HCT116 (cell line): Measurements from ENCODE around the gene GP2. TPM values are rescaled to one million over a fixed set of nuclear protein-coding genes. Genes with fewer than 3 reads are reported as not detected.

Source experiments
- ATAC-seq: fragments of 200-7000 bp; cut with Tn5 transposase; 2 replicates; pipeline ENCODE4 v1.9.1; 2020; ENCODE audit warnings: mild to moderate bottlenecking, moderate library complexity
- BruUV-seq: library from RNA; stranded (reverse); fragments of 400-500 nt; replicated peaks from 2 replicates; lab custom pipeline; 2021; lab: Mats Ljungman, UMichigan
- CTCF ChIA-PET: fragments of 300-600 bp; sonication (Branson Sonifier 250); formaldehyde crosslinking; loops from one replicate; lab custom pipeline; 2021; ENCODE audit warnings: antibody characterized with exemption; lab: Charles Lee
- POLR2A ChIA-PET: fragments of 300-600, 350-600 bp; sonication (Branson Sonifier 250); formaldehyde crosslinking; loops from one replicate; lab custom pipeline; 2021; ENCODE audit warnings: antibody characterized with exemption; lab: Charles Lee
- RAD21 ChIA-PET, 2 experiments: fragments of 300-600 bp; sonication (Branson Sonifier 250); formaldehyde crosslinking; loops; one replicate each; lab custom pipeline; 2023; ENCODE audit warnings: low total read pairs in 2 of 2; ENCODE audit not compliant: uncharacterized antibody in 2 of 2, unreplicated experiment in 2 of 2, low non-redundant PET in 1 of 2; lab: Charles Lee
- DNase-seq: peaks from one replicate; pipeline ENCODE4 v3.0.0-alpha.2; 2010; ENCODE audit warnings: low read depth, low spot score
- H2AFZ ChIP-seq: fragments of 200-600 bp; shearing (Covaris generic), sonication (generic); 2 replicates; pipeline ENCODE4 v1.6.1; 2017; ENCODE audit warnings: low read depth, mixed run types, mixed read lengths, antibody characterized with exemption, low read length; ENCODE audit not compliant: poor library complexity, severe bottlenecking
- H3K27ac ChIP-seq: 2 replicates; pipeline ENCODE4 v1.5.1; 2012; ENCODE audit warnings: low read depth, low read length
- H3K27me3 ChIP-seq: fragments of 200-600 bp; sonication (generic); 2 replicates; pipeline ENCODE4 v1.6.1; 2016; ENCODE audit warnings: mixed run types, low read length, mixed read lengths; ENCODE audit not compliant: insufficient read depth
- H3K36me3 ChIP-seq, 2 experiments: fragments of 200-500 bp in 1 of 2; fragments of 200-600 bp in 1 of 2; sonication (Bioruptor generic) in 1 of 2; sonication (generic) in 1 of 2; 2 replicates each; pipeline versions ENCODE4 v1.5.1 to v1.6.1; 2014 to 2016; ENCODE audit warnings: low read length in 2 of 2, inconsistent platforms in 1 of 2, mixed read lengths in 1 of 2, mixed run types in 1 of 2; ENCODE audit not compliant: insufficient read depth in 2 of 2, control insufficient read depth in 1 of 2
- H3K4me1 ChIP-seq, 2 experiments: fragments of 200-600 bp in 1 of 2; sonication (generic) in 1 of 2; 2 replicates each; pipeline versions ENCODE4 v1.5.1 to v1.6.1; 2012 to 2017; ENCODE audit warnings: low read length in 2 of 2, inconsistent platforms in 1 of 2, mild to moderate bottlenecking in 1 of 2, mixed read lengths in 1 of 2, mixed run types in 1 of 2, moderate library complexity in 1 of 2; ENCODE audit not compliant: insufficient read depth in 2 of 2, control insufficient read depth in 1 of 2
- H3K4me2 ChIP-seq: fragments of 200-600 bp; sonication (generic); 2 replicates; pipeline ENCODE4 v1.6.1; 2017; ENCODE audit warnings: mixed run types, low read length, mixed read lengths
- H3K4me3 ChIP-seq, 2 experiments: fragments of 200-600 bp in 1 of 2; sonication (generic) in 1 of 2; replicated peaks in 1 of 2; 2 replicates each; pipeline ENCODE4 v1.5.1; 2011 to 2016; ENCODE audit warnings: low read length in 2 of 2, control low read depth in 1 of 2, low read depth in 1 of 2, mild to moderate bottlenecking in 1 of 2, mixed read lengths in 1 of 2, mixed run types in 1 of 2
- H3K79me2 ChIP-seq: fragments of 200-600 bp; sonication (generic); 2 replicates; pipeline ENCODE4 v1.6.1; 2017; ENCODE audit warnings: mild to moderate bottlenecking, mixed run types, low read length, moderate library complexity, mixed read lengths; ENCODE audit not compliant: insufficient read depth
- H3K9ac ChIP-seq: fragments of 200-600 bp; sonication (generic); 2 replicates; pipeline ENCODE4 v1.6.1; 2016; ENCODE audit warnings: low read length, mixed read lengths
- H3K9me2 ChIP-seq: fragments of 200-600 bp; sonication (generic), shearing (Covaris generic); 2 replicates; pipeline ENCODE4 v1.6.1; 2017; ENCODE audit warnings: mixed run types, mild to moderate bottlenecking, moderate library complexity; ENCODE audit not compliant: insufficient read depth
- H3K9me3 ChIP-seq, 2 experiments: fragments of 200-500 bp in 1 of 2; fragments of 200-600 bp in 1 of 2; sonication (Bioruptor generic) in 1 of 2; sonication (generic) in 1 of 2; 2 replicates each; pipeline ENCODE4 v1.6.1; 2014 to 2017; ENCODE audit warnings: low read length in 2 of 2, mixed read lengths in 2 of 2, inconsistent platforms in 1 of 2, low read depth in 1 of 2, mild to moderate bottlenecking in 1 of 2, mixed run types in 1 of 2, moderate library complexity in 1 of 2; ENCODE audit not compliant: control insufficient read depth in 1 of 2, insufficient read depth in 1 of 2
- H4K20me1 ChIP-seq: fragments of 200-600 bp; sonication (generic), shearing (Covaris generic); 2 replicates; pipeline ENCODE4 v1.6.1; 2017; ENCODE audit warnings: mixed run types, mild to moderate bottlenecking, moderate library complexity; ENCODE audit not compliant: insufficient read depth
- CEBPB ChIP-seq: IDR thresholded peaks from 2 replicates; pipeline ENCODE4 v1.6.1; 2012; ENCODE audit warnings: low read depth
- CTCF ChIP-seq, 3 experiments: fragments of 200-600 bp in 1 of 3; sonication (generic) in 1 of 3; IDR thresholded peaks in 2 of 3; conservative IDR thresholded peaks in 1 of 3; 2 replicates each; pipeline ENCODE4 v1.5.1; 2012 to 2017; ENCODE audit warnings: low read depth in 2 of 3, low read length in 2 of 3, antibody characterized with exemption in 1 of 3, borderline replicate concordance in 1 of 3, control low read depth in 1 of 3, mild to moderate bottlenecking in 1 of 3, mixed read lengths in 1 of 3, mixed run types in 1 of 3, moderate library complexity in 1 of 3; ENCODE audit not compliant: insufficient read depth in 1 of 3
- EGR1 ChIP-seq: IDR thresholded peaks from 2 replicates; pipeline ENCODE4 v1.6.1; 2012; ENCODE audit warnings: low read depth
- ELF1 ChIP-seq: IDR thresholded peaks from 2 replicates; pipeline ENCODE4 v1.6.1; 2012; ENCODE audit warnings: low read depth, borderline replicate concordance
- JUND ChIP-seq: IDR thresholded peaks from 2 replicates; pipeline ENCODE4 v1.6.1; 2012
- POLR2A ChIP-seq: IDR thresholded peaks from 2 replicates; pipeline ENCODE4 v1.7.0; 2011; ENCODE audit warnings: borderline replicate concordance; ENCODE audit not compliant: insufficient read depth, insufficient read length; ENCODE audit errors: extremely low read depth
- POLR2AphosphoS5 ChIP-seq: IDR thresholded peaks from 2 replicates; pipeline ENCODE4 v1.6.1; 2011; ENCODE audit warnings: mild to moderate bottlenecking, low read depth, low read length, moderate library complexity
- RAD21 ChIP-seq: IDR thresholded peaks from 2 replicates; pipeline ENCODE4 v1.6.1; 2012; ENCODE audit warnings: low read depth, mild to moderate bottlenecking
- REST ChIP-seq: IDR thresholded peaks from 2 replicates; pipeline ENCODE4 v1.6.1; 2012; ENCODE audit warnings: low read depth
- SRF ChIP-seq: IDR thresholded peaks from 2 replicates; pipeline ENCODE4 v1.6.1; 2012; ENCODE audit warnings: low read depth
- TCF7L2 ChIP-seq: IDR thresholded peaks from 2 replicates; pipeline ENCODE4 v1.7.0; 2011; ENCODE audit warnings: borderline replicate concordance, inconsistent platforms; ENCODE audit not compliant: insufficient read depth, insufficient read length; ENCODE audit errors: extremely low read depth
- ZBTB33 ChIP-seq: IDR thresholded peaks from 2 replicates; pipeline ENCODE4 v1.6.1; 2011; ENCODE audit warnings: mild to moderate bottlenecking, low read length, moderate library complexity; ENCODE audit not compliant: insufficient replicate concordance; ENCODE audit errors: extremely low read depth
- ZFX ChIP-seq: fragments of 450-650 bp; IDR thresholded peaks from 2 replicates; pipeline ENCODE4 v1.6.1; 2017
- intact Hi-C: fragments of 100-400 bp; cut with micrococcal nuclease; formaldehyde crosslinking; loops from 2 replicates; pipeline ENCODE4 v1.10.0; 2022
- total RNA-seq: library from RNA; stranded (reverse); gene quantifications from one replicate; pipeline ENCODE4 v1.2.1, GENCODE V29; 2021; ENCODE audit not compliant: unreplicated experiment

The GP2 gene
- total RNA-seq, 1 experiment from 2014 or later = 8.7 TPM

GRCh38 chr16:20372701-20373100 is 45.4 kb upstream of the GP2 start:
- Histone ChIP-seq H4K20me1 (no peaks in the 10 kb centered on the region), H3K4me2 (no peak overlapping the region), H3K79me2 (no peaks in the 10 kb centered on the region), H3K36me3 (no peaks in the 10 kb centered on the region), H3K9me3 (no peaks in the 10 kb centered on the region), H3K4me3 (no peak overlapping the region), H3K9me2 (no peaks in the 10 kb centered on the region), H2AFZ (no peak overlapping the region), H3K9ac (no peak overlapping the region), H3K4me1 (no peaks in the 10 kb centered on the region), H3K27me3 (peaks cover 47% of the 10 kb centered on the region), H3K27ac (no peak overlapping the region)
- intact Hi-C loops = no loop called here
- RAD21 ChIA-PET = no interaction called here
- POLR2A ChIA-PET = no interaction called here
- CTCF ChIA-PET = interaction anchor here (0.7 to 1.4 kb wide), 3 partner anchors 11 to 466 kb away, joined by 3 to 4 read pairs (median 3); no protein-coding TSS in a partner anchor
- BruUV-seq = no TSS peak
- ATAC-seq (no peak), DNase-seq (no peak)
- TF ChIP-seq ZFX = no peak
- TF ChIP-seq CTCF (IDR thresholded peaks at IDR 0.05 in 2 of 3, conservative IDR thresholded peaks at IDR 0.05 in 1 of 3; ENCODE audit: borderline replicate concordance in 1 of 3, insufficient read depth in 1 of 3, low read depth in 2 of 3, low read length in 2 of 3) = no peak
- TF ChIP-seq TCF7L2 = no peak
- TF ChIP-seq EGR1 = no peak
- TF ChIP-seq JUND = no peak
- no peak for TF ChIP-seq SRF
- TF ChIP-seq POLR2A = no peak
- TF ChIP-seq POLR2AphosphoS5 = no peak
- no peak for TF ChIP-seq CEBPB

- Histone ChIP-seq H3K4me3 (no peak overlapping the region), H3K9me2 (no peaks in the 10 kb centered on the region), H3K9me3 (no peaks in the 10 kb centered on the region), H4K20me1 (no peaks in the 10 kb centered on the region), H3K4me1 (no peaks in the 10 kb centered on the region), H2AFZ (no peak overlapping the region), H3K27ac (no peak overlapping the region), H3K27me3 (peaks cover 31% of the 10 kb centered on the region; the same call in 1 of the 2 replicates), H3K9ac (no peak overlapping the region), H3K4me2 (no peak overlapping the region), H3K79me2 (no peaks in the 10 kb centered on the region), H3K36me3 (no peaks in the 10 kb centered on the region)
- POLR2A ChIA-PET = no interaction called here
- CTCF ChIA-PET = no interaction called here
- no TSS peak for BruUV-seq
- RAD21 ChIA-PET = no interaction called here
- intact Hi-C loops = no loop called here
- ATAC-seq = no peak
- DNase-seq = no peak
- no peak for TF ChIP-seq ZFX
- no peak for TF ChIP-seq ELF1
- no peak for TF ChIP-seq RAD21
- TF ChIP-seq ZBTB33 = no peak
- no peak for TF ChIP-seq POLR2AphosphoS5
- no peak for TF ChIP-seq CEBPB
- TF ChIP-seq SRF = no peak
- TF ChIP-seq REST = no peak
These were observed 42.2 kb upstream of the GP2 start for GRCh38 chr16:20369452-20370054.
